Fibroblast of peridontal ligament (primary cell): ENCODE results near the gene PRKAR1B.
"Not testable (repeated sequence)": the region's sequence is repeated elsewhere in the genome, so short reads cannot be mapped to it uniquely, and the experiment has no call there.

ENCODE experiments used
- DNase-seq: peaks from one replicate; pipeline ENCODE4 v3.0.0-alpha.2; 2010; ENCODE audit errors: extremely low read depth

PRKAR1B gene

DNA sequence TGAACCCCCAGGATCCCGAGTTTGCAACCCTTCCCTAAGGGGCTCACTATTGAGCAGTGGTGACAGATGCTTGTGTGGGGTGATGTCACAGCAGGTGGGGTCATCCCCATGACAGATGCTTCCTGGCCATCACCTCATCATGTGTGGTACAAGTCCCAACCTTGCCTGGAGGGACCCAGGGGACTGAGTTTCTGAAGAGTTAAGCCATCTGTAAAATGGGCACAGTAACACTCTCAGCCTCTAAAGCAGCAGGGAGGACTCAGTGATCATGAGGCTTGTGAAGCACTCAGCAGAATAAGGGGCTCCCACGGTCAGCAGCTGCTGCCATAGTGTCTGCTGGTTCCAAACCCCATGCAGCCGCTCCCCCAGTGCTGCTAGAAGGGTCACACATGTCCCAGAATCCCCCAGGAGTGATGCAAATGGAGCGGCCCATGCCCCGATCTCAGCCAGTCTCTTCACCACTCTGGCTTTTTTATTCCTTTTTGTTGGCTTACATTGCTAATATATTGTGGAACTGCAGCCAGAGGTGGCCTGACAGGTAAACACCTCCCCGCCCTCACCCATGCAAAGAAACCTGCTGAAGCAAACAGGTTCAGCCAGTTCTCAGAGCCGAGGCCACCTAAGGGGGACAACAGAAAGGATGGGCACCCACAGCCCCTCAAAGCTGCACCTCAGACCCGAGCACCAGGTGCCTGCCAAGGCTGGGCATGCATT is 105.4 kb downstream of the PRKAR1B start:
- DNase-seq, result no peak

- DNase-seq, result no peak
Measured at GRCh38 chr7:620885-621284, 106.2 kb downstream of the PRKAR1B start.

DNA sequence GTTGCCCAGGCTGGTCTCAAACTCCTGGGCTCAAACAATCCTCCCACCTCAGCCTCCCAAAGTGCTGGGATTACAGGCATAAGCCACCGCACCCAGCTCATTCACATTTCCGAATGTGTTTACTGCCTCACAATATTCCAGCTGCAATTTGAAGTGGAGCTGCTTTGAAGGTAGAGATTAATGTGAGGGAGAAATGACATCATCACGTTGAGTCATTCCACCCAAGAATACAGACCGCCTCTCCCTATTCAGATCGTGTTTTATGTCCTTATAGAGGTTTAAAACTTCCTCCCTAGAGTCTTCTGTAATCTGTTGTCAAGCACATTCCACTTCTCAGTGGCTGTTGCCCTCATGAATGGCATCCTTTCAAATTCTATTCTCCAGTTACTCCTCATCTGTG is 107.0 kb downstream of the PRKAR1B start:
- no peak for DNase-seq

DNA sequence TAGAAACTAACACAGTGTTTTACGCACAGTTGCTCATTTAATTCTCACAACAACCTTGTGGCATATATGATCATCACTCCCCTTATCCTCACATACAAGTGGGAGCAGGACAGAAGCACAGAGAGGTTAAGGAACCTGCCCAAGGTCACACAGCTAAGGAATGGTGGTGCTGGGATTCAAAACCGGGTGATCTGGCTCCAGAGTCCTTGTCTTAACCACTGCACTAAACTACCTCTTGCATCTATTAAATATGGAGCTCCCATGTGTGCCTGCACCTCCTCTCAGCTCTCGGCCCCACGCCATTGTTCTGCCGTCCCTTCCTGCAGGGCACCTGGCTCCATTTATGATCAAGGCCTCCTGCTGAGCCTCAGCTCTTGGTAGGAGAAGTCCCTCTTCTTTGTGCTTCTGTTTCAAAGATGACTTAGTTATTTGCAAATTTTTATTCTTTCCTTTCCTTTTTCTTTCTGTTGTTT is 107.7 kb downstream of the PRKAR1B start:
- DNase-seq, result no peak

GRCh38 chr7:618539-619367 is 108.3 kb downstream of the PRKAR1B start:
- DNase-seq, result no peak

DNA sequence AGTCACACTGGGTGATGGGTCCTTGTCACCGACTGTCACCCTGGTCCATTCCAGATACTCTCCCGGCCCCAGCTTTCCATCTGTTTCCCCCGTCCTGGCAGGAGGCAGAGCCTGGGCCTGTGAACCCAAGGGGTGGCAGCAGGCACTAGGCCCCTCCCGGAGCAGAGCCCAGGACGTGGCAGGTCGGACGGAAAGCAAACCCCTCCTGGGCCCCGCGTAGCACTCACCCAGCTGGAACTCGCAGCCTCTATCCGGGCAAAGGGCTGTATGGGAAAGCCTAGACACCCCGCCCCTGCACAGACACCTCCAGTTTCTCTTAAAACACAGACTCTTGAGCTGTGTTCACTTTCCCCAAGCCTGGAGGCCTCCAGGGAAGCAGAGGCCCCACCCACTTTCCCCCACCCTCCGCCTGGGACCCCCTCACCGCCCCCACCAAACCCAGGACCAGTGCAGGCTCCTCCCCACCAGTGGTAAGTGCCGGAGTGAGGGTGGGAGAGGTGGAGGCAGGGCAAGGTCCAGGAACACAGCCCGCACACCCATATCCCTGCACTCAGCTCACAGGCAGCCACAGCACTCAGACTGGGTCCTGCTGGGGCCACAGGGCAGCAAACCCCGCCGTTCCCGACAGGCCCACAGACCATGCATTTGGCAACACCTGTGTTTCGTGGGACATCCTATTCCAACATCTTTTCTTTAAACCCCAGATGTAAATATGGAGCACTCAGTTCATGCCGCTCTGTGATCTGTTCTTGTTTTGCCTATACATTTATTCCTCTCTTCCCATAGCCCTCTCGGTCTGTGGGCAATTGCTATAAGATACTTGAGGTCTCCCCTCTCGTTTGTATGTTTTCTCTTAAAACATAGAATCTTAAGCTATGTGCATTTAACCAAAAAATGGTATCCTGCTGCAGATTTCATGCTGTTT is 109.2 kb downstream of the PRKAR1B start:
- DNase-seq, result no peak

DNA sequence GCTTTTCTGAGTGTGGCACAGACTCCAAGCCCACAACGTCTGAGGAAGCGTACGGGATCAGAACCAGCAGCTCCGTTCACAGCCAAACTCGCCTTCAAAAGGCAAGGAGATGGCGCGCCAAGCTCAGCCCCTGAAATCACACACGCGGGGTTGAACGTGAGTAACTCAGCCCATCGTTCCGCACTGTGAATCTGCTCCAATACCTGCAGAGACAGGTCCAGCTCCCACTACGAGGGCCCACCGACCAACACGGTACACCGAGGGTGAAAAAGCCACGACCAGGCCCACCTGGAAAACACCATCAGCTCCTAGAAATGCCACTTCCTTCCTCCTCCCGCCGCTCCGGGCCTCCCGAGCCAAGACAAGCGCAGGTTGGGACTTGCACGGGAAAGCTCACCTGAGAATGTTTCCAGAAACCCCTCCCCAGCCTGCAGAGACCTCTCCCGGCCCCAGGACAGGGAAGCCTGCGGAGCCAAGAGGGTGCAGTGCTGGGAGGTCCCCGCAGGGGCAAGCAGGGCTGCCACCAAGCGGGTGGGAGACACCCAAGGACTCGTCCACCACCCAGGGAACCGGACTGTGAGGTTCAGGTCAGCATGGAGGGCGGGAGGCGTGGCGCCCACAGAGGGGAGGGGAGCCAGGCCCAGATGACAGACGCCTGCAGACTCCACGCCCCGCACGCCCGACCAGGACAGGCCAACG is 113.5 kb downstream of the PRKAR1B start:
- no peak for DNase-seq

- DNase-seq, result not testable (repeated sequence)
Measured at GRCh38 chr7:611837-612236, 115.2 kb downstream of the PRKAR1B start.

- no peak for DNase-seq
Measured at GRCh38 chr7:611281-611810, 115.7 kb downstream of the PRKAR1B start.

- no peak for DNase-seq
Measured at GRCh38 chr7:610531-611280, 116.4 kb downstream of the PRKAR1B start.

- DNase-seq, result no peak
Measured at GRCh38 chr7:610141-610530, 116.9 kb downstream of the PRKAR1B start.

GRCh38 chr7:609365-609764 is 117.7 kb downstream of the PRKAR1B start:
- no peak for DNase-seq

DNA sequence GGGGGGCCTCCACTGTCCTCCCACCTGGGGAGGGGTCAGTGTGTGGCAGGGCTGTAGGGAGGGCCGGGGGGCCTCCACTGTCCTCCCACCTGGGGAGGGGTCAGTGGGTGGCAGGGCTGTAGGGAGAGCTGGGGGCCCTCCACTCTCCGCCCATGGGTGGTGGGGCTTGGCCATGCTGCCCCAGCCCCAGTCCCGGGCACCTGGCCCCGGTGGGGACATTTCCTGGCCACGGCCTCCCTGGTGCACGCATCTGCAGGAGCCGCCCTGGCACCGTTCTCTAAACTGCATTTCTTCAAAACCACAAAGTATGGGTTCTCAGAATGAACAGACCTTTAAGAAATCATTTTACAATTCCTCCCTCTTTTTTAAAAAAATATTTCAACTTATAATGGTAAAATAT is 118.1 kb downstream of the PRKAR1B start:
- DNase-seq, result no peak

GRCh38 chr7:608361-608760 is 118.7 kb downstream of the PRKAR1B start:
- DNase-seq, result no peak

GRCh38 chr7:607938-608337 is 119.1 kb downstream of the PRKAR1B start:
- no peak for DNase-seq

- DNase-seq, result no peak
Measured at GRCh38 chr7:605661-606450, 121.2 kb downstream of the PRKAR1B start.

DNA sequence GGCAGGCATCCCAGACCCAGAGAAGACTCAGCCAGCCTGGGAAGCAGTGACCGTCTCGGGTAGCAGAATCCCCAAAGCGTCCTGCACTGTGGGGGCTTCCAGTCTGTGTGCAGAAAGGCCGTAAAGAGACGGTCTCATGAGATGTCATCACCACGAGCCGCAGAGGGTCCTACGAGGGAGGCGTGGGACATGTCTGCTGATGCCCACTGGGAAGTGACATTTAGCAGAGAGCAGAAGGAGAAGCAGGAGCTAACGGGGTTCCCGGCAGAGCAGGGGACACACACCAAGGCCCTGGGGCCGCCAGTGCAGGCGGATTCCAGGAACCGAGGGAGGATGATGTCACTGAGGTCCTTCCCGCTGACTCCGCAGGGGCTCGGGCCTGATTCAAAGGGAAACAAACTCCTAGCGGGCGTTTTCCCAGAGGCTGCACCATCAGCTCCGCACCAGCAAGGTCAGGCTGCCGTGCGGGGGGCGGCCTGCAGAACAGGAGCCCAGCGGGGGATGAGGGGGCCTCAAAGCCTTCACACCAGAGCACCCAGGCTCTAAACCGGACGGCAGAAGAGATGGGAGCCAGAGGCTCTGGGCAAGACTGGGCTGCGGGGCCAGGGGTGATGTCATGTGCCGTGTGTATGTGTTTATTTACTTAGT is 122.1 kb downstream of the PRKAR1B start:
- DNase-seq, result no peak

DNA sequence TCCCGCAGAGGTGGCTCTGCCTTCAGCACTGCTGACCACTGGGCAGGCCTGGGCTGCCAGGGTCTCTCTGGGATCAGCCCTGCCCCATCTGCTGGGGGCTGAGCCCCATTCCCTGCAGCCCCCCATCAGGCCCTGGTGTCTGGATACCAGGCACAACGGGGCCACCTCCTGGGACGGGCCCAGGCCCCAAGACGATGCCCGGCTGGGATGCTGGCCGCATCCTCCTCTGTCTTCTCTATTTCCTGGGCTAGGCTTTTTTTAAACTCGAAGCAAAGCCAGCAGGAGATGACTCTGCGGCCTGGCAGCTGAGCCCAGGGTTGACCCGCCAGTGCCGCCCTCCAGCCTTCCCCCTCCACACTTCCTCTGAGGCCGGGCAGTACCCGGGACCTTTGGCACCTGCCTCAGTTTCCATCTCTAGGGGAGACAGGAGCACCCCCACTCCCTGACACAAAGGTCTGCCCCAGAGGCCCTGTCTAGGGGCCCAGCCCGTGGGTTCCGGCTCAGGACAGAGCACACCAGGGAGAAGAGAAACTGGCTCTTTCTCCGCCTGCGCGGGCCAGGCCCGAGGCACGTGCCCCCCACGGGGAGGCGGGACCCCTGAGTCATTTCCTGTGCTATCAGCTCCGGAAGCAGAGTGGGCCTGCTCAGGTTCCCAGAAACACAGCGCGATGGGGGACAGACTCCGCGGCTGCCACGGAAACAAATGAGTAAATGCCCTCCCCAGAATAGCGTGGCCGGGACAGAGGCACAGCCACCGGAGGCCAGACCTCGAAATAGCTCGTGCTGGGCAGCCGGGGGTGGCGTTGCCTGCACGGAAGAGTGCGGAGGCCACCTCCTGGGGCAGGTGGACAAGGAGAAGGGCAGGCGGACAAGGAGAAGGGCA is 122.8 kb downstream of the PRKAR1B start:
- no peak for DNase-seq
